K562 (cell line): ENCODE data around the gene PTH1R. TPM values are rescaled to one million over a fixed set of nuclear protein-coding genes. Genes with fewer than 3 reads are reported as not detected.

ENCODE experiments used
- ATF1 ChIP-seq, 2 experiments: fragments of 450-650 bp in 1 of 2; IDR thresholded peaks; 2 replicates each; pipeline ENCODE4 v1.6.1; 2016; ENCODE audit warnings: missing compliant biosample characterization in 1 of 2, missing genetic modification characterization in 1 of 2
- BCL6 ChIP-seq: fragments of 250-450 bp; sonication (Bioruptor Pico); IDR thresholded peaks from 2 replicates; pipeline ENCODE4 v1.4.0; 2020
- BRCA1 ChIP-seq, 2 experiments: fragments of 450-650 bp in 1 of 2; sonication (generic) in 1 of 2; formaldehyde crosslinking in 1 of 2; IDR thresholded peaks; 2 replicates each; pipeline versions ENCODE4 v1.5.0 to v1.6.1; 2017 to 2020; ENCODE audit warnings: mild to moderate bottlenecking in 1 of 2, missing genetic modification reagents in 1 of 2
- BRD4 ChIP-seq: fragments of 200-600 bp; sonication (generic); IDR thresholded peaks from 2 replicates; pipeline ENCODE4 v1.6.1; 2017; ENCODE audit warnings: inconsistent platforms
- CBX5 ChIP-seq: IDR thresholded peaks from 2 replicates; pipeline ENCODE4 v1.6.1; 2014; ENCODE audit warnings: low read depth, borderline replicate concordance
- CCAR2 ChIP-seq: fragments of 200-400 bp; formaldehyde crosslinking; IDR thresholded peaks from 2 replicates; pipeline ENCODE4 v1.6.1; 2017; ENCODE audit warnings: mild to moderate bottlenecking, low read depth, low read length
- DDX20 ChIP-seq: fragments of 450-650 bp; IDR thresholded peaks from 2 replicates; pipeline ENCODE4 v1.6.1; 2016; ENCODE audit warnings: missing genetic modification characterization, low read depth, mild to moderate bottlenecking, missing compliant biosample characterization, moderate library complexity
- GATAD2A ChIP-seq: fragments of 450-650 bp; IDR thresholded peaks from 2 replicates; pipeline ENCODE4 v1.6.1; 2017
- GTF2E2 ChIP-seq: fragments of 200-800 bp; sonication (Bioruptor generic); IDR thresholded peaks from 2 replicates; pipeline ENCODE4 v1.6.1; 2016; ENCODE audit warnings: missing genetic modification characterization, missing compliant biosample characterization
- IFI16 ChIP-seq: fragments of 250-450 bp; sonication (Bioruptor Pico); IDR thresholded peaks from 2 replicates; pipeline ENCODE4 v2.1.2; 2022; ENCODE audit warnings: mild to moderate bottlenecking, inconsistent platforms
- MEF2D ChIP-seq: conservative IDR thresholded peaks from 2 replicates; pipeline ENCODE4 v1.6.1; 2016; ENCODE audit warnings: low read depth, missing genetic modification characterization, missing compliant biosample characterization
- PHB2 ChIP-seq: fragments of 450-650 bp; IDR thresholded peaks from 2 replicates; pipeline ENCODE4 v1.6.1; 2017; ENCODE audit warnings: low read depth
- RB1 ChIP-seq: fragments of 450-650 bp; IDR thresholded peaks from 2 replicates; pipeline ENCODE4 v1.6.1; 2017; ENCODE audit warnings: low read depth, mild to moderate bottlenecking
- RBM17 ChIP-seq: fragments of 200-400 bp; formaldehyde crosslinking; IDR thresholded peaks from 2 replicates; pipeline ENCODE4 v1.6.1; 2017; ENCODE audit warnings: low read depth, mild to moderate bottlenecking, low read length, borderline replicate concordance
- SFPQ ChIP-seq: fragments of 200-400 bp; formaldehyde crosslinking; IDR thresholded peaks from 2 replicates; pipeline ENCODE4 v1.6.1; 2017; ENCODE audit warnings: mild to moderate bottlenecking, low read depth, low read length, moderate library complexity
- SIN3A ChIP-seq, 2 experiments: fragments of 150-350 bp in 1 of 2; IDR thresholded peaks; 2 replicates each; pipeline ENCODE4 v1.6.1; 2011 to 2016; ENCODE audit warnings: borderline replicate concordance in 2 of 2, low read depth in 2 of 2, low read length in 2 of 2, mild to moderate bottlenecking in 2 of 2, moderate library complexity in 2 of 2; ENCODE audit not compliant: control insufficient read depth in 1 of 2
- SOX6 ChIP-seq: fragments of 450-650 bp; IDR thresholded peaks from 2 replicates; pipeline ENCODE4 v1.6.1; 2014; ENCODE audit warnings: mild to moderate bottlenecking
- SREBF1 ChIP-seq: fragments of 150-350 bp; IDR thresholded peaks from 2 replicates; pipeline ENCODE4 v1.6.1; 2014; ENCODE audit warnings: antibody characterized with exemption, low read depth, low read length, borderline replicate concordance
- TRIM28 ChIP-seq: fragments of 450-650 bp; IDR thresholded peaks from 2 replicates; pipeline ENCODE4 v1.6.1; 2017
- ZBTB8A ChIP-seq: fragments of 450-650 bp; IDR thresholded peaks from 2 replicates; pipeline ENCODE4 v1.6.1; 2018; ENCODE audit warnings: mild to moderate bottlenecking, moderate library complexity; ENCODE audit not compliant: partially characterized antibody
- ZNF175 ChIP-seq: fragments of 200-800 bp; sonication (Bioruptor generic); IDR thresholded peaks from 2 replicates; pipeline ENCODE4 v1.6.1; 2016; ENCODE audit warnings: low read depth, mild to moderate bottlenecking, missing genetic modification characterization, missing compliant biosample characterization
- ZNF449 ChIP-seq: fragments of 250-450 bp; sonication (Bioruptor Pico); IDR thresholded peaks from 2 replicates; pipeline ENCODE4 v1.8.0; 2022; ENCODE audit warnings: moderate library complexity, mild to moderate bottlenecking, inconsistent platforms
- ZNF778 ChIP-seq: fragments of 450-650 bp; formaldehyde crosslinking; IDR thresholded peaks from 2 replicates; pipeline ENCODE4 v1.4.0; 2020; ENCODE audit warnings: mild to moderate bottlenecking, moderate library complexity
- polyA plus RNA-seq, 8 experiments: library from polyadenylated mRNA; depleted of rRNA in 4 of 8; stranded (reverse) in 5 of 8; unstranded in 3 of 8; fragments of >200 nt; fragmentation: Nextera tagmentation in 2 of 8; fragmentation: Illumina TruSeq in 1 of 8; extraction: Ambion mirVana in 2 of 8; extraction: Trizol in 1 of 8; gene quantifications; 2 replicates each; pipeline versions ENCODE4 v1.2.1 to v1.2.3, GENCODE V29; 2011 to 2014; ENCODE audit warnings: inconsistent platforms in 1 of 8, missing spikeins in 1 of 8
- total RNA-seq, 7 experiments: library from RNA; depleted of rRNA in 6 of 7; stranded (reverse); fragments of >200 nt in 6 of 7; fragmentation: Illumina TruSeq in 2 of 7; extraction: Trizol in 2 of 7; gene quantifications; 2 replicates each; pipeline versions ENCODE4 v1.2.1 to v1.2.3, GENCODE V29; 2011 to 2021; ENCODE audit warnings: low replicate concordance in 1 of 7
- TF ChIP-seq, protein P1 (sequence below): fragments of 250-450 bp; sonication (Bioruptor Pico); IDR thresholded peaks from 2 replicates; pipeline ENCODE4 v1.4.0; 2020; ENCODE audit warnings: mild to moderate bottlenecking, moderate library complexity, borderline replicate concordance

PTH1R gene
- total and polyA plus RNA-seq, 9 of the 15 experiments (the other 6 are each of a cell fraction or from before 2014, with no cell fraction given) = not detected

DNA sequence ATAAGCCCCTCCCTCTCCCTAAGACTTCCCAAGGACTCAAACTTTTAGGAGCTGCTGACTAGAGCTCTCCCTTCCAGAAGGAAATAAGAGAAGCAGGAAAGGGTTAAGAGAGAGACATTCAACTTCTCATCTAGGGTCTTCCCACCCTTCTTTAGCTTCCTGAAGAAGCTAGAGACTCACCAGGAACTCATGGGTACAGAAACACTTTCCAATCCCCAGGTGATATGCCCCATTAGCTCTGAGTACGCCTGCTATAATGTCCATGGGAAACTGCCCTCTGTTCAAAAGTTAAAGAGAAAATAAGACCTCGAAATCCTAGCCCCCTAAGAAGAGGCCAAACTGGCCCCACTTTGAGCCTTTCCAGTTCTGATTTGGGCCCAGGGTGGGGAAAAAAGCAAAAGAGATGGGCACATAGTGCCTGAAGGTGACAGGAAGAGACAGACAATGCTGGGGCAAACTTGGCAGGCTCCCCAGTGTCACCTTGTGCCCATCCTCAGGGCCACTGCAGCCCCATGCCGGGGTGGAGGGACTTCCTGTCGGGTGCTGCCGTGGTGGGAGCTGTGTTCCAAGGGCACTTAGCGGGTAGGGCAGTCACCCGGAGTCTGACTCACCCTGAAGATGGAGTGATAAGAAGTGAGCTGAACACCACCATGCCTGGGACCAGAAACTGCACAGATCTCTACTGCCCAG is 69.5 kb downstream of the PTH1R start (continued):
- TF ChIP-seq, protein P1, sequence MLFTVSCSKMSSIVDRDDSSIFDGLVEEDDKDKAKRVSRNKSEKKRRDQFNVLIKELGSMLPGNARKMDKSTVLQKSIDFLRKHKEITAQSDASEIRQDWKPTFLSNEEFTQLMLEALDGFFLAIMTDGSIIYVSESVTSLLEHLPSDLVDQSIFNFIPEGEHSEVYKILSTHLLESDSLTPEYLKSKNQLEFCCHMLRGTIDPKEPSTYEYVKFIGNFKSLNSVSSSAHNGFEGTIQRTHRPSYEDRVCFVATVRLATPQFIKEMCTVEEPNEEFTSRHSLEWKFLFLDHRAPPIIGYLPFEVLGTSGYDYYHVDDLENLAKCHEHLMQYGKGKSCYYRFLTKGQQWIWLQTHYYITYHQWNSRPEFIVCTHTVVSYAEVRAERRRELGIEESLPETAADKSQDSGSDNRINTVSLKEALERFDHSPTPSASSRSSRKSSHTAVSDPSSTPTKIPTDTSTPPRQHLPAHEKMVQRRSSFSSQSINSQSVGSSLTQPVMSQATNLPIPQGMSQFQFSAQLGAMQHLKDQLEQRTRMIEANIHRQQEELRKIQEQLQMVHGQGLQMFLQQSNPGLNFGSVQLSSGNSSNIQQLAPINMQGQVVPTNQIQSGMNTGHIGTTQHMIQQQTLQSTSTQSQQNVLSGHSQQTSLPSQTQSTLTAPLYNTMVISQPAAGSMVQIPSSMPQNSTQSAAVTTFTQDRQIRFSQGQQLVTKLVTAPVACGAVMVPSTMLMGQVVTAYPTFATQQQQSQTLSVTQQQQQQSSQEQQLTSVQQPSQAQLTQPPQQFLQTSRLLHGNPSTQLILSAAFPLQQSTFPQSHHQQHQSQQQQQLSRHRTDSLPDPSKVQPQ (CRISPR knock-in tag) = no peak
- TF ChIP-seq ZNF175 (CRISPR knock-in tag) (peak; percentile 50), ZNF778 (CRISPR knock-in tag) (no peak), SIN3A (IDR thresholded peaks at IDR 0.05; ENCODE audit: borderline replicate concordance in 2 of 2, control insufficient read depth in 1 of 2, low read depth in 2 of 2, low read length in 2 of 2) (no peak), RBM17 (no peak), CBX5 (no peak), MEF2D (peak; percentile 16; the same call in 1 of the 2 replicates), ZNF449 (CRISPR knock-in tag) (no peak), GATAD2A (0 out of 2 replicates have a peak, but pooled peaks have one; percentile 29), IFI16 (CRISPR knock-in tag) (no peak), RB1 (peak; percentile 7; the same call in 1 of the 2 replicates), SOX6 (no peak), ATF1 (CRISPR knock-in tag; IDR thresholded peaks at IDR 0.05) (no peak), ATF1 (tag; IDR thresholded peaks at IDR 0.05) (no peak), TRIM28 (no peak), SFPQ (no peak), GTF2E2 (tag) (no peak), PHB2 (no peak), BRCA1 (IDR thresholded peaks at IDR 0.05) (no peak), BRCA1 (CRISPR knock-in tag; IDR thresholded peaks at IDR 0.05) (no peak), CCAR2 (no peak), SREBF1 (no peak), BRD4 (no peak), BCL6 (CRISPR knock-in tag) (no peak), DDX20 (tag) (no peak), ZBTB8A (no peak)
